ENCODE measurements around the gene YIPF1. TPM values are rescaled to one million over a fixed set of nuclear protein-coding genes. Genes with fewer than 3 reads are reported as not detected.
"Not testable (repeated sequence)": the region's sequence is repeated elsewhere in the genome, so short reads cannot be mapped to it uniquely, and the experiment has no call there.

YIPF1 gene
- total RNA-seq, 1 donor, result 31.1 TPM

DNA sequence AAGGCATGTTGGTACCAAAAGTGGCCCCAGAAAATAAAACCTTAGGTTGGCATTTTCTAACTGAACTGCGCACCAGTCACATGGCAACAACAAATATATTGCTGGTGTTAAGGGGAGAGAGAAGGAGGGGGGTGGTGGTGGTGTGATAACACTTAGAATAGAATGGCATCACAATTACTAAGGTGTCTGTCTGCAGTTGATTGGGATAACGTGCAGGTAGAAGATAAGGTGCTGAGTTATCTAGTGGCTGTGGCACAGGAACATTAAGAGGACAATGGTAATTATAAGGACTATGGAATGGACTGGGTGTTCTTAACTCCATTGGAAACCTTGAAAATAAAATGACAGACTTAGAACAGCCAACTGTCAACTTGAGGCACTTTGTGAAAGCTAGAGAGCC lies 1.4 kb upstream of the YIPF1 start:
- H3K4me3 ChIP-seq (ENCODE audit: low read depth, low read length), result no peak overlapping the region
- TF ChIP-seq, protein P1, sequence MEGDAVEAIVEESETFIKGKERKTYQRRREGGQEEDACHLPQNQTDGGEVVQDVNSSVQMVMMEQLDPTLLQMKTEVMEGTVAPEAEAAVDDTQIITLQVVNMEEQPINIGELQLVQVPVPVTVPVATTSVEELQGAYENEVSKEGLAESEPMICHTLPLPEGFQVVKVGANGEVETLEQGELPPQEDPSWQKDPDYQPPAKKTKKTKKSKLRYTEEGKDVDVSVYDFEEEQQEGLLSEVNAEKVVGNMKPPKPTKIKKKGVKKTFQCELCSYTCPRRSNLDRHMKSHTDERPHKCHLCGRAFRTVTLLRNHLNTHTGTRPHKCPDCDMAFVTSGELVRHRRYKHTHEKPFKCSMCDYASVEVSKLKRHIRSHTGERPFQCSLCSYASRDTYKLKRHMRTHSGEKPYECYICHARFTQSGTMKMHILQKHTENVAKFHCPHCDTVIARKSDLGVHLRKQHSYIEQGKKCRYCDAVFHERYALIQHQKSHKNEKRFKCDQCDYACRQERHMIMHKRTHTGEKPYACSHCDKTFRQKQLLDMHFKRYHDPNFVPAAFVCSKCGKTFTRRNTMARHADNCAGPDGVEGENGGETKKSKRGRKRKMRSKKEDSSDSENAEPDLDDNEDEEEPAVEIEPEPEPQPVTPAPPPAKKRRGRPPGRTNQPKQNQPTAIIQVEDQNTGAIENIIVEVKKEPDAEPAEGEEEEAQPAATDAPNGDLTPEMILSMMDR (IDR thresholded peaks at IDR 0.05; ENCODE audit: insufficient read depth, low read depth, low read length), result no peak
- no peak for DNase-seq (ENCODE audit: low read depth)

DNA sequence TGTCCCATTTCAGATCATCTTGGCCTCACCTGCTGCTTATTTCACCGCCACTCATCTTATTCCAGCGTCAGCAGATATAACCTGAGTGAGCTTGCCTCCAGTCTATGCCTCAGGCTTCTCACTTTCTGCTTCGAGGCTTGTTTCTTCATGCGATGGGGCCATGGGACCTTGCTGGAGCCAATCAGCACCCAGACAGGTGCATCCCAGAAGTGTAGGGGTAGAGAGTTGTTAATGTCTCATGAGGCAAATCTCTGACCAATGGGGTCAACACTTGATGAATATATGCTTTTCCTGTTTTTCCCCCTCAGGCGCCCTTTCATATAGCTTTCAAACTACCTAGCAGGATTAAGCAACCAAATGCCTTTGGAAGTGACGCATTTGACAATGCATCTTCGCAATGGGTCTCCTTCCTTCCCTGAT lies 935 bp upstream of the YIPF1 start:
- no peak overlapping the region for H3K4me3 ChIP-seq (ENCODE audit: low read depth, low read length)
- DNase-seq (ENCODE audit: low read depth), result no peak
- TF ChIP-seq, protein P1 (IDR thresholded peaks at IDR 0.05; ENCODE audit: insufficient read depth, low read depth, low read length), result no peak

DNA sequence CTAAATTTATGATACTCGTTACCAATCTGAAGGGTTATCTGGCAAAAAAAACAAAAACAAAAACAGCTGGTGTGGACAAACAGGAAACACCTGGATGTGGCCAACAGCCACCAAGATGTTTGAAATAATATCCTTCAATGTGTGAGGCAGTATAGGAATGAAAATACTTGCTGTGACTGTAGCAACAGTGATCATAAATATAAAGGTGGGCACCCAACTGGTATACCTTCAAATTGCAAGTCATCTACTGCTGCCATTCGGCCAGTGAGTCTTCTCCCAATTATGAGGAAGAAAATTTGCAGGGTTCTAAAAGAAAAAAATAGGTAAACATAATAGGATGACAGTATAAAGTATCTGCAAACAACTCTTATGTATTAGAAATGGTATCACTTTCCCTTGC lies 916 bp downstream of the YIPF1 start:
- DNase-seq (ENCODE audit: low read depth), result peak; percentile 10
- TF ChIP-seq, protein P1 (IDR thresholded peaks at IDR 0.05; ENCODE audit: insufficient read depth, low read depth, low read length), result no peak
- peak overlapping the region; percentile 72 for H3K4me3 ChIP-seq (ENCODE audit: low read depth, low read length)

DNA sequence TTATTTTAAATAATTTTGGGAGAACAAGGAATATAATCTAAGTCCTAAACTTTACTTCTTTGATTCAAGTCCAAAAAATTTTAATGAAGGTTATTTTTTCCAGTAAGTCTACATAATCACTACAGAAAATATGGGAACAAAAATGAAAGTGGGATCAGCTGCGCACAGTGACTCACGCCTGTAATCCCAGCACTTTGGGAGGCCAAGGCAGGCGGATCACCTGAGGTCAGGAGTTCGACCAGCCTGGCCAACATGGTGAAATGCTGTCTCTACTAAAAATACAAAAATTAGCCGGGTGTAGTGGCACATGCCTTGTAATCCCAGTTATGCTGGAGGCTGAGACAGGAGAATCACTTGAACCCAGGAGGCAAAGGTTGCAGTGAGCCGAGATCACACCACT lies 6.0 kb downstream of the YIPF1 start:
- H3K4me3 ChIP-seq (ENCODE audit: low read depth, low read length); DNase-seq (ENCODE audit: low read depth): not testable (repeated sequence)

DNA sequence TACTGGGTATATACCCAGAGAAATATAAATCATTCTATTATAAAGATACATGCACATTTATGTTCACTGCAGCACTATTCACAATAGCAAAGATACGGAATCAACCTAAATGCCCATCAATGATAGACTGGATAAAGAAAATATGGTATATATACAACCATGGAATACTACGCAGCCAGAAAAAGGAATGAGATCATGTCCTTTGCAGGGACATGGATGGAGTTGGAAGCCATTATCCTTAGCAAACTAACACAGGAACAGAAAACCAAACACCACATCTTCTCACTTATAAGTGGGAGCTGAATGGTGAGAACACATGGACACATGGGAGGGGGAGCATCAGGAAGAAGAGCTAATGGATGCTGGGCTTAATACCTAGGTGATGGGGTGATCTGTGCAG lies 7.7 kb downstream of the YIPF1 start:
- DNase-seq (ENCODE audit: low read depth), result not testable (repeated sequence)

DNA sequence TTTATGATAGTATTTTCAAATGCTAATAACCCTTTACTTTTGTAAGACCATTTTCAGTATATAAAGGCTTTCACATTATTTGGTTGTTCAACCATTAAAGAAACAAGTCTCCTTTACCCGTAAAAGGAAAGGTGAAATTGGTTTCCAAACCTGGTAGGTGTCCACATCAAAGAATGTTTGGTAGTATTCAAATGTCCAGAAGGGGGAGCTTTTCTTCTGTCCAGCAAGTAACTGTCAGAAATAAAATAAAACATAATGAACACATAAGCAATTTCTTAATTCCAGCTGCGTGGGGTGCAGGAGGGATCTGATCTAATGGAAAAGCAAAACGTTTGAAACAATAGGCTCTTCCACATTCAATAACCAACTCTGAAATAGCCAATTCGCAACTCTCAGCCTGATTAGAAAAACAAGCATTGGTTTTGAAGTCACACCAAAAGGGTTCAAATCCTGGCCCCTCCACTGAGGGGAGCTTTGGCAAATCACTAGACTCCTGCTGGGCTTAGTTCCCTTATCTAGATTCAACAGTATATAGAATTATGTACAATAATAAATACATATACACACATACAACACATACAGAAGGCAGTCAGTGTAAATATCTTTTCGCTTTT lies 11.0 kb downstream of the YIPF1 start:
- TF ChIP-seq, protein P1 (IDR thresholded peaks at IDR 0.05; ENCODE audit: insufficient read depth, low read depth, low read length), result peak; percentile 71
- no peak overlapping the region for H3K4me3 ChIP-seq (ENCODE audit: low read depth, low read length)
- DNase-seq (ENCODE audit: low read depth), result peak; percentile 76

More for the DNA sequence above, 7.7 kb downstream of the YIPF1 start:
- not testable (repeated sequence) for H3K4me3 ChIP-seq (ENCODE audit: low read depth, low read length)

DNA sequence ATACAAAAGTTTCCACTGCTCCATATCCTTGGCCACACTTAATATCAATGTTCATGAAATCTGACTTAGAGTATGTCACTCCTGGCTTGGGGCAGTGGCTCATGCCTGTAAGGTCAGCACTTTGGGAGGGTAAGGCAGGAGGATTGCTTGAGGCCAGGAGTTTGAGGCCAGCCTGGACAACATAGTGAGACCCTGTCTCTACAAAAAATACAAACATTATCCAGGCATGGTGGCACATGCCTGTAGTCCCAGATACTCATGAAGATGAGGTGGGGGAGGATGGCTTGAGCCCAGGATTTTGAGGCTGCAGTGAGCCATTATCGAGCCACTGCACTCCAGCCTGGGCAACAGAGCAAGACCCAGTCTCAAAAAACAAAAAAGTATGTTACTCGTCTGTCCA lies 14.4 kb downstream of the YIPF1 start:
- not testable (repeated sequence) for DNase-seq (ENCODE audit: low read depth); H3K4me3 ChIP-seq (ENCODE audit: low read depth, low read length)

DNA sequence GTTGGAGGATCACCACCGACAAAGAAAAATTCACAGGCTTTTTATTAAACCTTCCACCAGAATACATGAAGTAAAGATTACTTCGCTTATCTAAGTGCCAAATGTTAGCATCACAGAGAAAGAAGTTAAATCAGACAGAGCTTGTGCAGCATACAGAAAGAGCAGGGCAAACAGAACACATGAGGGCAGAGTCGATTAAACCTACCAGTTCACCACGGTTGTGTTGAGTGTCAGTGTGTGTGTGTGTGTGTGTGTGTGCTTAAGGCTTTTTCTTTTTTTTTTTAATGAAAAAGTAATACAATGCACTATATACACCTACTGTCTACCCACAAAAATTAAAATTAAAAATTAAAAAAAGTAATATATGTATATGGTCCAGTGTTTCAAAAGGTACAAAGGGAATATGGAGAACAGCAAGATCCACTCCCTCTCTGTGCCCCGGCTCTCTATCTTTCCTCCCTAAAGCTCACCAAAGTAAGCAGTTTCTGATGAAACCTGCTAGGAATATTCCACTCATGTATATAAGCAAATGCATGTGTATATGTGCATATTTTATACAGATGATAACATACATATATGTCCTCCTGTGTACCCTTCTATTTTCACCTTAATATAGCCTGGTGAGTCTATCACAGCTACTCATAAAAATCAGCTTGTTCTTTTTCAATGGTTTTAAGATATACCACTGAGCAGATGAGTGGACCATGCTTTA lies 17.7 kb downstream of the YIPF1 start:
- TF ChIP-seq, protein P1 (IDR thresholded peaks at IDR 0.05; ENCODE audit: insufficient read depth, low read depth, low read length), result no peak
- no peak for DNase-seq (ENCODE audit: low read depth)
- no peak overlapping the region for H3K4me3 ChIP-seq (ENCODE audit: low read depth, low read length)

Data from fibroblast of villous mesenchyme (primary cell).